Left hindlimb (tissue), 1 donor: ENCODE measurements around the gene GART.

Experiments
- DNase-seq: peaks from one replicate; pipeline ENCODE4 v3.0.0-alpha.2; 2018

Gene GART

GRCh38 chr21:33552999-33553598, 11.2 kb upstream of the GART start:
- DNase-seq = no peak

GRCh38 chr21:33552093-33552998, 10.4 kb upstream of the GART start:
- DNase-seq = no peak

GRCh38 chr21:33551664-33552063, 9.7 kb upstream of the GART start:
- no peak for DNase-seq

- no peak for DNase-seq
Observed at GRCh38 chr21:33550772-33551660, 9.1 kb upstream of the GART start.

GRCh38 chr21:33549848-33550771, 8.2 kb upstream of the GART start:
- DNase-seq = no peak

- no peak for DNase-seq
Observed at GRCh38 chr21:33546086-33546485, 4.2 kb upstream of the GART start.

GRCh38 chr21:33544451-33545195, 2.7 kb upstream of the GART start:
- DNase-seq = no peak

GRCh38 chr21:33543505-33544129, 1.7 kb upstream of the GART start:
- no peak for DNase-seq

GRCh38 chr21:33542640-33543504, 955 bp upstream of the GART start, which contains the start of gene SON:
TSS of gene SON (plus strand) at chr21:33543038. CDS start at chr21:33543093, 55 bp downstream.
- DNase-seq = peak; percentile 99

- no peak for DNase-seq
Observed at GRCh38 chr21:33541105-33541711, 709 bp downstream of the GART start.

- no peak for DNase-seq
Observed at GRCh38 chr21:33540711-33541104, 1.2 kb downstream of the GART start.

- no peak for DNase-seq
Observed at GRCh38 chr21:33539616-33540015, 2.3 kb downstream of the GART start.

- DNase-seq = no peak
Observed at GRCh38 chr21:33537212-33537611, 4.7 kb downstream of the GART start.

- no peak for DNase-seq
Observed at GRCh38 chr21:33531007-33531406, 10.9 kb downstream of the GART start.

GRCh38 chr21:33522953-33523349, 19.0 kb downstream of the GART start:
- no peak for DNase-seq

GRCh38 chr21:33522297-33522952, 19.5 kb downstream of the GART start:
- no peak for DNase-seq

- DNase-seq = no peak
Observed at GRCh38 chr21:33518899-33519298, 23.0 kb downstream of the GART start.

GRCh38 chr21:33514229-33514628, 27.7 kb downstream of the GART start:
- DNase-seq = no peak

- DNase-seq = no peak
Observed at GRCh38 chr21:33512481-33512880, 29.4 kb downstream of the GART start.
